ENCODE data around the gene CCDC148. TPM values are rescaled to one million over a fixed set of nuclear protein-coding genes. Genes with fewer than 3 reads are reported as not detected.

CCDC148 gene
- total RNA-seq, 2 donors from 2014 or later: 2.7 to 5.0 TPM

GRCh38 chr2:158325782-158326340 is 130.7 kb downstream of the CCDC148 start:
- H3K9me3 ChIP-seq (ENCODE audit: control insufficient read depth, low read length): no peaks in the 10 kb centered on the region
- no peaks in the 10 kb centered on the region for H3K36me3 ChIP-seq (ENCODE audit: control insufficient read depth, insufficient read depth, low read length)
- 60 to 93% methylated on average over 1 to 2 of the region's 2 CpGs for WGBS, 2 experiments (ENCODE audit: insufficient coverage in 1 of 2, insufficient read length in 1 of 2)
- no peak overlapping the region for H3K4me3 ChIP-seq (ENCODE audit: low read length)
- TF ChIP-seq, protein P1, sequence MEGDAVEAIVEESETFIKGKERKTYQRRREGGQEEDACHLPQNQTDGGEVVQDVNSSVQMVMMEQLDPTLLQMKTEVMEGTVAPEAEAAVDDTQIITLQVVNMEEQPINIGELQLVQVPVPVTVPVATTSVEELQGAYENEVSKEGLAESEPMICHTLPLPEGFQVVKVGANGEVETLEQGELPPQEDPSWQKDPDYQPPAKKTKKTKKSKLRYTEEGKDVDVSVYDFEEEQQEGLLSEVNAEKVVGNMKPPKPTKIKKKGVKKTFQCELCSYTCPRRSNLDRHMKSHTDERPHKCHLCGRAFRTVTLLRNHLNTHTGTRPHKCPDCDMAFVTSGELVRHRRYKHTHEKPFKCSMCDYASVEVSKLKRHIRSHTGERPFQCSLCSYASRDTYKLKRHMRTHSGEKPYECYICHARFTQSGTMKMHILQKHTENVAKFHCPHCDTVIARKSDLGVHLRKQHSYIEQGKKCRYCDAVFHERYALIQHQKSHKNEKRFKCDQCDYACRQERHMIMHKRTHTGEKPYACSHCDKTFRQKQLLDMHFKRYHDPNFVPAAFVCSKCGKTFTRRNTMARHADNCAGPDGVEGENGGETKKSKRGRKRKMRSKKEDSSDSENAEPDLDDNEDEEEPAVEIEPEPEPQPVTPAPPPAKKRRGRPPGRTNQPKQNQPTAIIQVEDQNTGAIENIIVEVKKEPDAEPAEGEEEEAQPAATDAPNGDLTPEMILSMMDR (conservative IDR thresholded peaks at IDR 0.05): no peak
- Mint-ChIP-seq H3K27ac (no peak overlapping the region), H3K27me3 (ENCODE audit: insufficient read depth) (no peaks in the 10 kb centered on the region), H3K4me3 (no peak overlapping the region), H3K9me3 (peaks cover 11% of the 10 kb centered on the region), H3K36me3 (ENCODE audit: low read depth) (no peaks in the 10 kb centered on the region), H3K4me1 (no peaks in the 10 kb centered on the region)
- no peaks in the 10 kb centered on the region for H3K27me3 ChIP-seq (ENCODE audit: control insufficient read depth, insufficient read depth, low read length, poor library complexity, severe bottlenecking)
- no peak overlapping the region for H3K27ac ChIP-seq (ENCODE audit: low read depth, low read length)
- H3K4me1 ChIP-seq (ENCODE audit: control insufficient read depth, insufficient read depth, low read length): no peaks in the 10 kb centered on the region
- no peak overlapping the region for H3K9ac ChIP-seq (ENCODE audit: extremely low read depth, low read length, poor library complexity, severe bottlenecking)
- DNase-seq: no peak

DNA sequence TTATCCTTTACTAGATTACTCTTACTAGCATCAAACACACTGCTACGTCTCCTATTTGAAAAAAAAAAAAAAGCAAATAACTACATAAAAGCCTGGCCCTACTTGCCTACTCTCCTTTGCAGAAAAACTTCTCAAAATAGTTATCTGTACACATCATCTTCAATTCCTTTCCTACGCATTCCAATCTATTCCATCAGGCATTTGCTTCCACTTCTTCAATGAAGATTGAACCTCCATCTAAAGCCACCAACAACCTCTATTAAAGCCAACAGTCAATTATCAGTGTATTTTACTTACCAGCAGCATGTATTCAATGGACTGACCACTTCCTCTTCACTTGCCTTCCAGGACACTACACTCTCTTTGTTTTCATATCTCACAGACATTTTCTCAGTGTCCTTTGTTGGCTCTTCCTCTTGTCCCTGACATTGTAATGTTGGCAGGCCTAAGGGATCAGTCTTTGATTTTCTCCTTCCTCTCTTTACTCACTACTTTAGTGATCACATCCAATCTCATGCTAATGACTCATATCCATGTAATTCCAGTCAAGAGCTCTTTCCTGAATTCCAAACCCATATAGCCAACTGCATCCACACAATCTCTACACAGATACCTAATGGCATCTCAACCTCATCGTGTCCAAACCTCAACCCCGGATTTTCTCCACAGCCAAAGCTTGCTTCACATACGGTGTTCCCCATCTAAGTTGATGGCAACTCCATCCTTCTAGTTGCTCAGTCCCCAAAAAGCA is 131.3 kb downstream of the CCDC148 start:
- no peaks in the 10 kb centered on the region for H3K36me3 ChIP-seq (ENCODE audit: control insufficient read depth, insufficient read depth, low read length)
- H3K9ac ChIP-seq (ENCODE audit: extremely low read depth, low read length, poor library complexity, severe bottlenecking): no peak overlapping the region
- no peaks in the 10 kb centered on the region for H3K27me3 ChIP-seq (ENCODE audit: control insufficient read depth, insufficient read depth, low read length, poor library complexity, severe bottlenecking)
- TF ChIP-seq, protein P1 (conservative IDR thresholded peaks at IDR 0.05): no peak
- Mint-ChIP-seq H3K27ac (no peak overlapping the region), H3K27me3 (ENCODE audit: insufficient read depth) (no peaks in the 10 kb centered on the region), H3K4me3 (no peak overlapping the region), H3K4me1 (no peaks in the 10 kb centered on the region), H3K9me3 (peaks cover 9% of the 10 kb centered on the region), H3K36me3 (ENCODE audit: low read depth) (no peaks in the 10 kb centered on the region)
- no peaks in the 10 kb centered on the region for H3K9me3 ChIP-seq (ENCODE audit: control insufficient read depth, low read length)
- H3K27ac ChIP-seq (ENCODE audit: low read depth, low read length): no peak overlapping the region
- no peaks in the 10 kb centered on the region for H3K4me1 ChIP-seq (ENCODE audit: control insufficient read depth, insufficient read depth, low read length)
- WGBS, 2 experiments (ENCODE audit: insufficient coverage in 1 of 2, insufficient read length in 1 of 2): 94 to 100% methylated on average over 2 to 5 of the region's 5 CpGs
- no peak for DNase-seq
- no peak overlapping the region for H3K4me3 ChIP-seq (ENCODE audit: low read length)

GRCh38 chr2:158323381-158323780 is 133.2 kb downstream of the CCDC148 start:
- no peak for DNase-seq
- Mint-ChIP-seq H3K4me1 (no peaks in the 10 kb centered on the region), H3K9me3 (peaks cover 2% of the 10 kb centered on the region), H3K36me3 (ENCODE audit: low read depth) (no peaks in the 10 kb centered on the region), H3K4me3 (no peak overlapping the region), H3K27me3 (ENCODE audit: insufficient read depth) (no peaks in the 10 kb centered on the region), H3K27ac (no peak overlapping the region)
- no peaks in the 10 kb centered on the region for H3K36me3 ChIP-seq (ENCODE audit: control insufficient read depth, insufficient read depth, low read length)
- no peak overlapping the region for H3K4me3 ChIP-seq (ENCODE audit: low read length)
- TF ChIP-seq, protein P1 (conservative IDR thresholded peaks at IDR 0.05): no peak
- no peaks in the 10 kb centered on the region for H3K9me3 ChIP-seq (ENCODE audit: control insufficient read depth, low read length)
- WGBS, 2 experiments (ENCODE audit: insufficient coverage in 1 of 2, insufficient read length in 1 of 2): 94% methylated on average over 1 of the region's 1 CpG; no CpG with 5 or more reads in 1 of the 2 experiments
- H3K27me3 ChIP-seq (ENCODE audit: control insufficient read depth, insufficient read depth, low read length, poor library complexity, severe bottlenecking): no peaks in the 10 kb centered on the region
- H3K4me1 ChIP-seq (ENCODE audit: control insufficient read depth, insufficient read depth, low read length): no peaks in the 10 kb centered on the region
- no peak overlapping the region for H3K9ac ChIP-seq (ENCODE audit: extremely low read depth, low read length, poor library complexity, severe bottlenecking)
- no peak overlapping the region for H3K27ac ChIP-seq (ENCODE audit: low read depth, low read length)

Measured in endodermal cell (in vitro differentiated cells).